Breast epithelium (tissue), 4 donors: ENCODE measurements around the gene PLA2G4D. TPM values are rescaled to one million over a fixed set of nuclear protein-coding genes. Genes with fewer than 3 reads are reported as not detected.

ENCODE experiments used
- DNase-seq, 2 donors: peaks; one replicate each; pipeline ENCODE4 v3.0.0-alpha.2; 2019; ENCODE audit warnings: low spot score in 2 of 2
- H3K27ac ChIP-seq, 2 donors: fragments of 200-600 bp; sonication (generic) in 1 of 2; one replicate each; pipeline ENCODE4 v1.5.1; 2016 to 2019; ENCODE audit warnings: mild to moderate bottlenecking in 1 of 2
- H3K27me3 ChIP-seq, 2 donors: fragments of 200-600 bp; sonication (generic) in 1 of 2; one replicate each; pipeline versions ENCODE4 v1.5.1 to v1.6.0; 2017 to 2019; ENCODE audit warnings: control low read depth in 1 of 2, mild to moderate bottlenecking in 1 of 2
- H3K36me3 ChIP-seq: fragments of 200-600 bp; one replicate; pipeline ENCODE4 v1.5.1; 2019
- H3K4me1 ChIP-seq, 2 donors: fragments of 200-600 bp; sonication (generic); one replicate each; pipeline ENCODE4 v1.5.1; 2016 to 2019; ENCODE audit warnings: control low read depth in 1 of 2
- H3K4me3 ChIP-seq, 3 donors: fragments of 200-600 bp; sonication (generic); 1 replicate in 2 of 3; 2 replicates in 1 of 3; pipeline ENCODE4 v1.5.1; 2016 to 2019; ENCODE audit warnings: mild to moderate bottlenecking in 3 of 3, moderate library complexity in 2 of 3
- H3K9me3 ChIP-seq, 2 donors: fragments of 200-600 bp; sonication (generic) in 1 of 2; one replicate each; pipeline ENCODE4 v1.5.1; 2016 to 2019; ENCODE audit warnings: control low read depth in 1 of 2
- CTCF ChIP-seq, 3 donors: fragments of 450-650 bp; IDR thresholded peaks; one replicate each; pipeline ENCODE4 v1.5.1; 2016 to 2017; ENCODE audit warnings: antibody characterized with exemption in 3 of 3, mild to moderate bottlenecking in 3 of 3, moderate library complexity in 3 of 3
- POLR2A ChIP-seq: fragments of 450-650 bp; IDR thresholded peaks from one replicate; pipeline ENCODE4 v1.6.1; 2016; ENCODE audit warnings: antibody characterized with exemption, mild to moderate bottlenecking, moderate library complexity
- POLR2AphosphoS5 ChIP-seq, 3 donors: sonication (generic); formaldehyde crosslinking; IDR thresholded peaks; one replicate each; pipeline ENCODE4 v1.6.1; 2017; ENCODE audit warnings: antibody characterized with exemption in 3 of 3
- intact Hi-C: fragments of 100-400 bp; cut with DNase I; formaldehyde crosslinking; loops from one replicate; pipeline ENCODE4 v1.15.1; 2023; ENCODE audit warnings: low total_unique reads
- total RNA-seq, 3 donors: library from RNA; depleted of rRNA; stranded (reverse); fragments of >200 nt; gene quantifications; one replicate each; pipeline ENCODE4 v1.1.0, GENCODE V29; 2016

PLA2G4D gene
- total RNA-seq, 3 donors from 2014 or later: not detected

GRCh38 chr15:42033214-42033873, 61.0 kb downstream of the PLA2G4D start:
- H3K36me3 ChIP-seq: no peaks in the 10 kb centered on the region
- H3K4me1 ChIP-seq: no peaks in the 10 kb centered on the region
- no peaks in the 10 kb centered on the region for H3K27me3 ChIP-seq
- H3K9me3 ChIP-seq: no peaks in the 10 kb centered on the region
- intact Hi-C loops: no loop called here
- no peak overlapping the region for H3K4me3 ChIP-seq
- peak overlapping the region in 1 of 2 donors; percentile 7 for H3K27ac ChIP-seq
- DNase-seq: no peak
- TF ChIP-seq POLR2A (no peak), POLR2AphosphoS5 (IDR thresholded peaks at IDR 0.05) (no peak), CTCF (IDR thresholded peaks at IDR 0.05) (no peak)

GRCh38 chr15:42032376-42033213, 61.8 kb downstream of the PLA2G4D start:
- Histone ChIP-seq H3K27ac (no peak overlapping the region), H3K4me3 (no peak overlapping the region), H3K36me3 (no peaks in the 10 kb centered on the region), H3K9me3 (no peaks in the 10 kb centered on the region), H3K27me3 (no peaks in the 10 kb centered on the region), H3K4me1 (no peaks in the 10 kb centered on the region)
- intact Hi-C loops: no loop called here
- no peak for DNase-seq
- TF ChIP-seq CTCF (IDR thresholded peaks at IDR 0.05): no peak
- no peak for TF ChIP-seq POLR2A
- TF ChIP-seq POLR2AphosphoS5 (IDR thresholded peaks at IDR 0.05): no peak

DNA sequence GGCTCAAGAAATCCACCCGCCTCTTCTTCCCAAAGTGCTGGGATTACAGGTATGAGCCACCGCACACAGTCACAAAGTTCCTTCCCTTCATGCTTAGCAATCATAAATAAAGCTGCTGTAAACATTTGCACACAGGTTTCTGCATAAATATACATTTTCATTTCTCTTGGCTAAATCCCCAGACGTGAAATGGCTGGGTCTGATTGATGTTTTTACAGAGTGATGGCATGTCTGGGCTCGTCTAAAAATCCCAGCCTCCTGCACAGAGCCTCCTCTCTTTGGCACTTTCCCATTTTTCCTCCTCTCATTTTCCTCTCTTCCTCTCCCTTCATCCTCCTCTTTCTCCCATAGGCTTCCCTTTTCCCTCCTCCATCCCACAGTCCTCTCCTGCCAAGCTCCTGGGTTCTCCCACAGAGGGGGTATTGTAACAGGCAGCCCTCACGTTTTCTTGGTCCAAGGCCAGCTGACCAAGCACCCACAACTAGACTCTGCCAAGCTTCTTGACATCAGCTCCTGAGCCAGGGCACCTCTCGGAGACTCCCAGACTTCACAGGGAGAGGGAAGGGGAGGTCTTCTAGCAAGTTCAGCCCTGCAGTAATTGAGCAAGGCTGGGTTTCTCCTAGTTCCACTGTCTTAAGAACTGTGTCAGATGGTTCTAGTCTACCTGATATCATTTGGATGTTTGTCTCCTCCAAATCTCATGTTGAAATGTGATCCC, 63.0 kb downstream of the PLA2G4D start:
- Histone ChIP-seq H3K27ac (no peak overlapping the region), H3K4me1 (no peaks in the 10 kb centered on the region), H3K4me3 (no peak overlapping the region), H3K36me3 (no peaks in the 10 kb centered on the region), H3K27me3 (peaks cover 0 to 2% of the 10 kb centered on the region in 2 donors), H3K9me3 (no peaks in the 10 kb centered on the region)
- TF ChIP-seq POLR2AphosphoS5 (IDR thresholded peaks at IDR 0.05) (no peak), CTCF (IDR thresholded peaks at IDR 0.05) (no peak), POLR2A (no peak)
- intact Hi-C loops: no loop called here
- DNase-seq: no peak

DNA sequence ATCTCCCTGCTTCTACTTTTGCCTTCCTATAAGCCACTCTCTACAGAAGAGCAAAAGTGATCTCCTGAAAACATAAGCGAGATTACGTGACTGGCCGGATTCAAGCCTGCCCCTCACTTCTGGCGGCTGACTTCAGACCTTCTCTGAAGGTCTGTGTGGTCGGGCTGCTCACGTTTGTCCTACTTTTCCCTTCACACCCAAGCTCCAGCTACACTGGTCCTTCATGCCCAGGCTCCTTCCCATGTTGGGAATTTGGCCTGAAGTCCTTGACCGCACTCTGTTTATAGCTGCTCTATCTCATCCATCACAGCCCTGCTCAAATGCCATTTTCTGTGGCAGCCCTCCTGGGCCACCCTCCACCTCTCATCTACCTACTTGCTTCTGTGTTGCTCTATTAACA, 66.8 kb downstream of the PLA2G4D start:
- no peak for TF ChIP-seq POLR2A
- no peak for TF ChIP-seq POLR2AphosphoS5 (IDR thresholded peaks at IDR 0.05)
- no peak for TF ChIP-seq CTCF (IDR thresholded peaks at IDR 0.05)
- intact Hi-C loops: no loop called here
- no peaks in the 10 kb centered on the region for H3K9me3 ChIP-seq

More for the DNA sequence above, 66.8 kb downstream of the PLA2G4D start:
- H3K36me3 ChIP-seq: no peaks in the 10 kb centered on the region
- H3K27ac ChIP-seq: no peak overlapping the region
- DNase-seq: no peak
- no peak overlapping the region for H3K4me3 ChIP-seq
- peaks cover 0 to 2% of the 10 kb centered on the region in 2 donors for H3K27me3 ChIP-seq
- H3K4me1 ChIP-seq: no peaks in the 10 kb centered on the region
